HCT116 (cell line): ENCODE data around the gene MNT. TPM values are rescaled to one million over a fixed set of nuclear protein-coding genes. Genes with fewer than 3 reads are reported as not detected.

ENCODE experiments used
- ATAC-seq: fragments of 200-7000 bp; cut with Tn5 transposase; 2 replicates; pipeline ENCODE4 v1.9.1; 2020; ENCODE audit warnings: mild to moderate bottlenecking, moderate library complexity
- BruUV-seq: library from RNA; stranded (reverse); fragments of 400-500 nt; replicated peaks from 2 replicates; lab custom pipeline; 2021; lab: Mats Ljungman, UMichigan
- CTCF ChIA-PET: fragments of 300-600 bp; sonication (Branson Sonifier 250); formaldehyde crosslinking; loops from one replicate; lab custom pipeline; 2021; ENCODE audit warnings: antibody characterized with exemption; lab: Charles Lee
- POLR2A ChIA-PET: fragments of 300-600, 350-600 bp; sonication (Branson Sonifier 250); formaldehyde crosslinking; loops from one replicate; lab custom pipeline; 2021; ENCODE audit warnings: antibody characterized with exemption; lab: Charles Lee
- RAD21 ChIA-PET, 2 experiments: fragments of 300-600 bp; sonication (Branson Sonifier 250); formaldehyde crosslinking; loops; one replicate each; lab custom pipeline; 2023; ENCODE audit warnings: low total read pairs in 2 of 2; ENCODE audit not compliant: uncharacterized antibody in 2 of 2, unreplicated experiment in 2 of 2, low non-redundant PET in 1 of 2; lab: Charles Lee
- DNase-seq: peaks from one replicate; pipeline ENCODE4 v3.0.0-alpha.2; 2010; ENCODE audit warnings: low read depth, low spot score
- H2AFZ ChIP-seq: fragments of 200-600 bp; shearing (Covaris generic), sonication (generic); 2 replicates; pipeline ENCODE4 v1.6.1; 2017; ENCODE audit warnings: low read depth, mixed run types, mixed read lengths, antibody characterized with exemption, low read length; ENCODE audit not compliant: poor library complexity, severe bottlenecking
- H3K27ac ChIP-seq: 2 replicates; pipeline ENCODE4 v1.5.1; 2012; ENCODE audit warnings: low read depth, low read length
- H3K27me3 ChIP-seq: fragments of 200-600 bp; sonication (generic); 2 replicates; pipeline ENCODE4 v1.6.1; 2016; ENCODE audit warnings: mixed run types, low read length, mixed read lengths; ENCODE audit not compliant: insufficient read depth
- H3K36me3 ChIP-seq, 2 experiments: fragments of 200-500 bp in 1 of 2; fragments of 200-600 bp in 1 of 2; sonication (Bioruptor generic) in 1 of 2; sonication (generic) in 1 of 2; 2 replicates each; pipeline versions ENCODE4 v1.5.1 to v1.6.1; 2014 to 2016; ENCODE audit warnings: low read length in 2 of 2, inconsistent platforms in 1 of 2, mixed read lengths in 1 of 2, mixed run types in 1 of 2; ENCODE audit not compliant: insufficient read depth in 2 of 2, control insufficient read depth in 1 of 2
- H3K4me1 ChIP-seq, 2 experiments: fragments of 200-600 bp in 1 of 2; sonication (generic) in 1 of 2; 2 replicates each; pipeline versions ENCODE4 v1.5.1 to v1.6.1; 2012 to 2017; ENCODE audit warnings: low read length in 2 of 2, inconsistent platforms in 1 of 2, mild to moderate bottlenecking in 1 of 2, mixed read lengths in 1 of 2, mixed run types in 1 of 2, moderate library complexity in 1 of 2; ENCODE audit not compliant: insufficient read depth in 2 of 2, control insufficient read depth in 1 of 2
- H3K4me2 ChIP-seq: fragments of 200-600 bp; sonication (generic); 2 replicates; pipeline ENCODE4 v1.6.1; 2017; ENCODE audit warnings: mixed run types, low read length, mixed read lengths
- H3K4me3 ChIP-seq, 2 experiments: fragments of 200-600 bp in 1 of 2; sonication (generic) in 1 of 2; replicated peaks in 1 of 2; 2 replicates each; pipeline ENCODE4 v1.5.1; 2011 to 2016; ENCODE audit warnings: low read length in 2 of 2, control low read depth in 1 of 2, low read depth in 1 of 2, mild to moderate bottlenecking in 1 of 2, mixed read lengths in 1 of 2, mixed run types in 1 of 2
- H3K79me2 ChIP-seq: fragments of 200-600 bp; sonication (generic); 2 replicates; pipeline ENCODE4 v1.6.1; 2017; ENCODE audit warnings: mild to moderate bottlenecking, mixed run types, low read length, moderate library complexity, mixed read lengths; ENCODE audit not compliant: insufficient read depth
- H3K9ac ChIP-seq: fragments of 200-600 bp; sonication (generic); 2 replicates; pipeline ENCODE4 v1.6.1; 2016; ENCODE audit warnings: low read length, mixed read lengths
- H3K9me2 ChIP-seq: fragments of 200-600 bp; sonication (generic), shearing (Covaris generic); 2 replicates; pipeline ENCODE4 v1.6.1; 2017; ENCODE audit warnings: mixed run types, mild to moderate bottlenecking, moderate library complexity; ENCODE audit not compliant: insufficient read depth
- H3K9me3 ChIP-seq, 2 experiments: fragments of 200-500 bp in 1 of 2; fragments of 200-600 bp in 1 of 2; sonication (Bioruptor generic) in 1 of 2; sonication (generic) in 1 of 2; 2 replicates each; pipeline ENCODE4 v1.6.1; 2014 to 2017; ENCODE audit warnings: low read length in 2 of 2, mixed read lengths in 2 of 2, inconsistent platforms in 1 of 2, low read depth in 1 of 2, mild to moderate bottlenecking in 1 of 2, mixed run types in 1 of 2, moderate library complexity in 1 of 2; ENCODE audit not compliant: control insufficient read depth in 1 of 2, insufficient read depth in 1 of 2
- H4K20me1 ChIP-seq: fragments of 200-600 bp; sonication (generic), shearing (Covaris generic); 2 replicates; pipeline ENCODE4 v1.6.1; 2017; ENCODE audit warnings: mixed run types, mild to moderate bottlenecking, moderate library complexity; ENCODE audit not compliant: insufficient read depth
- CEBPB ChIP-seq: IDR thresholded peaks from 2 replicates; pipeline ENCODE4 v1.6.1; 2012; ENCODE audit warnings: low read depth
- ELF1 ChIP-seq: IDR thresholded peaks from 2 replicates; pipeline ENCODE4 v1.6.1; 2012; ENCODE audit warnings: low read depth, borderline replicate concordance
- JUND ChIP-seq: IDR thresholded peaks from 2 replicates; pipeline ENCODE4 v1.6.1; 2012
- POLR2A ChIP-seq: IDR thresholded peaks from 2 replicates; pipeline ENCODE4 v1.7.0; 2011; ENCODE audit warnings: borderline replicate concordance; ENCODE audit not compliant: insufficient read depth, insufficient read length; ENCODE audit errors: extremely low read depth
- POLR2AphosphoS5 ChIP-seq: IDR thresholded peaks from 2 replicates; pipeline ENCODE4 v1.6.1; 2011; ENCODE audit warnings: mild to moderate bottlenecking, low read depth, low read length, moderate library complexity
- SIN3A ChIP-seq: IDR thresholded peaks from 2 replicates; pipeline ENCODE4 v1.6.1; 2012; ENCODE audit warnings: low read depth
- YY1 ChIP-seq: IDR thresholded peaks from 2 replicates; pipeline ENCODE4 v1.6.1; 2011; ENCODE audit warnings: low read length, low read depth, moderate library complexity, mild to moderate bottlenecking; ENCODE audit not compliant: insufficient replicate concordance; ENCODE audit errors: extremely low read depth
- ZFX ChIP-seq: fragments of 450-650 bp; IDR thresholded peaks from 2 replicates; pipeline ENCODE4 v1.6.1; 2017
- ZNF274 ChIP-seq: fragments of 200-500 bp; sonication (Bioruptor generic); IDR thresholded peaks from 2 replicates; pipeline ENCODE4 v1.6.1; 2014; ENCODE audit warnings: mild to moderate bottlenecking, low read depth, low read length, inconsistent platforms
- intact Hi-C: fragments of 100-400 bp; cut with micrococcal nuclease; formaldehyde crosslinking; loops from 2 replicates; pipeline ENCODE4 v1.10.0; 2022
- total RNA-seq: library from RNA; stranded (reverse); gene quantifications from one replicate; pipeline ENCODE4 v1.2.1, GENCODE V29; 2021; ENCODE audit not compliant: unreplicated experiment
- TF ChIP-seq, protein P1 (sequence below): IDR thresholded peaks from 2 replicates; pipeline ENCODE4 v1.6.1; 2012
- TF ChIP-seq, protein P2 (sequence below): IDR thresholded peaks from 2 replicates; pipeline ENCODE4 v1.6.1; 2012; ENCODE audit warnings: low read depth

MNT gene
- total RNA-seq, 1 experiment from 2014 or later, result 37.0 TPM

DNA sequence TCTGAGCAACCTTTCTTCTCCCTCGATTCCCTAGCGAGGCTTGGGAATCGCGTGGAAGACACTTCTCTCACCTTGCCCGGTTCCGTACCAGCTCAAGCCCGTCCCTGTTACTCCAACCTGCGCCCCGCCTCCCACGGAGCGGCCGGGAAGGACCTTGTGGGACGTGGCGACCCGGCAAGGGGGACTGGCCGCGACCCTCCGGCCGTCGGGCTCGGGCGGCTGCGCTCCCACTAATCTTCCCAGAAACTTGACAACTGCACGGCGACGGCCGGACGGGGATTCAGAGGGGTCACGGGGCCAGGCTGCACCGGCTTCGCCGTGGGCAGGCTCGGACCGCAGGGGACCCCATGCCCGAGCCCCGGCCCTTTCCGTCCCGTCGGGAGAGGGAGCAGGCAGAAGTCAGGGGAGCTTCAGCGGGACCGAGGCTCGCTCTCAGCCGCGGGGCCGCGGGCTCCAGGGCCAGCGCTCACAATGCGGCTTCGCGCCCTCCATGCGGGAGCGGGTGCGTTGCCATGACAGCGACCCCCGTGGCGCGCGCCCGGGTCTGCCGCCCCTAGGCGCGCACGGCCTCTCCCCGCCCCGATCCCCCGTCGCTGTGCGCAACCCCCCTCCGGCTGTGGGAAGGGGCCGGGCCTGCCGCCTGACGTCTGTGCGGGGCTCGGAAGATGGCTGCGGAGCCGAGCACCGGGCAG is 63.9 kb downstream of the MNT start, which contains the start of gene SGSM2:
TSS of gene SGSM2 (plus strand) at position 650 of the 692 bp plus-strand sequence. CDS start 188 bp downstream, outside the sequence.
- Histone ChIP-seq H3K4me3 (peak within 1 kb of the TSS; percentile 82 to 99), H4K20me1 (peaks cover 16% of the 10 kb centered on the region; the same call in 1 of the 2 replicates), H3K79me2 (peaks cover 64% of the 10 kb centered on the region), H3K27me3 (no peaks in the 10 kb centered on the region), H2AFZ (peak within 1 kb of the TSS; percentile 61), H3K4me1 (peaks cover 2 to 29% of the 10 kb centered on the region in 2 experiments; a peak in 3 of 4 replicates), H3K36me3 (peaks cover 24 to 42% of the 10 kb centered on the region in 2 experiments), H3K9me3 (no peaks in the 10 kb centered on the region), H3K9me2 (no peaks in the 10 kb centered on the region), H3K4me2 (peak within 1 kb of the TSS; percentile 95), H3K27ac (peak within 1 kb of the TSS; percentile 86), H3K9ac (peak within 1 kb of the TSS; percentile 94)
- TSS peak; percentile 65 for BruUV-seq
- POLR2A ChIA-PET, result interaction anchor here (1.0 to 1.5 kb wide), 9 partner anchors 9 to 57 kb away, joined by 3 to 6 read pairs (median 4); partner anchors contain the start of genes SMG6 and SRR
- ATAC-seq (peak; percentile 68), DNase-seq (no peak)
- intact Hi-C loops, result loop anchor here (5.0 kb wide), 1 partner anchor 70 kb away; no protein-coding TSS in a partner anchor
- TF ChIP-seq ZFX, result peak; percentile 8; the same call in 1 of the 2 replicates
- peak; percentile 86 for TF ChIP-seq YY1
- TF ChIP-seq SIN3A, result no peak
- no peak for TF ChIP-seq ELF1
- RAD21 ChIA-PET, result interaction anchor here in 1 of 2 experiments (1.2 kb wide), 1 partner anchor 56 kb away, joined by 3 read pairs; no protein-coding TSS in a partner anchor
- CTCF ChIA-PET, result interaction anchor here (1.1 to 1.3 kb wide), 2 partner anchors 16 to 46 kb away, joined by 3 to 6 read pairs; no protein-coding TSS in a partner anchor

DNA sequence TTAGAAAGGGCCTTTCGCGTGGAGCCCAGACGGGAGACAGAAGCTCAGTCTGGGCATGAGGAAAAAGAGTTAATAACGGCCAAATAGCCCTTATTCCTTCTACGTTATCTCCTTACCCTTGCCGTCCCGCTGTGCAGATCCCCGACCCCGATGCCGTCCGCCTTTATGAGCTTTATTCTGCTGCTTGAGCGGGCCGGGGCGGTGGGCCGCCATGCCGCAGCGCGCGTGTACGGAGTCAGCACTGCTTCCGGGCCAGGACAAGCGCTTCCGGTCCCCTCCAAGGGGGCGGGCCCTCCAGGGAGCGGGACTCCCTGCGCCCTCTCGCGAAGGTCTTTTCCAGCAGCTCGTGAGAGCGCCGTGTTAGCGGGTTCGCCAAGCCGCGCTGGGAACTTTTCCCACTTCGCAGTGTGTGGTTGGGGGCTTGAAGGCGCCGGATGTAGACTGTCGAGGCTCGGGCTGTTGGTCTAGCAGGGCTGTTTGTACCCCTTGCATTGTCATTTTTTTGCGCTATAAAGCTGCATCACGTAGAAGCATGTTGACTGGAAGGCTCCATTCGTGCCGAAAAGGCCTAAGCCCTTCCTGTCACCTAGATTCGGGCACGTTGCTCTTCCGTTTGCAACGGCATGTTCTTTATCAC is 64.5 kb downstream of the MNT start, which contains the start of gene TSR1:
TSS of gene TSR1 (minus strand) at position 243 of the 637 bp plus-strand sequence. CDS start at position 213, 30 bp downstream.
- H3K4me2 ChIP-seq, result peak within 1 kb of the TSS; percentile 95
- H3K9ac ChIP-seq, result peak within 1 kb of the TSS; percentile 94
- DNase-seq (peak; percentile 74), ATAC-seq (peak; percentile 81)
- no peaks in the 10 kb centered on the region for H3K9me2 ChIP-seq
- peaks cover 20% of the 10 kb centered on the region; the same call in 1 of the 2 replicates for H4K20me1 ChIP-seq
- CTCF ChIA-PET, result interaction anchor here (0.6 to 1.3 kb wide), 7 partner anchors 16 to 278 kb away, joined by 3 to 6 read pairs (median 3); no protein-coding TSS in a partner anchor
- peaks cover 70% of the 10 kb centered on the region for H3K79me2 ChIP-seq
- H2AFZ ChIP-seq, result no peak within 1 kb of the TSS
- H3K36me3 ChIP-seq, result peaks cover 31 to 43% of the 10 kb centered on the region in 2 experiments
- intact Hi-C loops, result loop anchor here (5.0 kb wide), 1 partner anchor 71 kb away; no protein-coding TSS in a partner anchor
- H3K9me3 ChIP-seq, result no peaks in the 10 kb centered on the region
- POLR2A ChIA-PET, result interaction anchor here (0.9 to 1.5 kb wide), 10 partner anchors 10 to 71 kb away, joined by 3 to 6 read pairs (median 4); partner anchors contain the start of genes SMG6 and SRR
- H3K27ac ChIP-seq, result peak within 1 kb of the TSS; percentile 86
- no peaks in the 10 kb centered on the region for H3K27me3 ChIP-seq
- H3K4me3 ChIP-seq, result peak within 1 kb of the TSS; percentile 82 to 99
- RAD21 ChIA-PET, result interaction anchor here in 1 of 2 experiments (1.2 kb wide), 1 partner anchor 57 kb away, joined by 3 read pairs; no protein-coding TSS in a partner anchor
- no TSS peak for BruUV-seq
- peaks cover 2 to 29% of the 10 kb centered on the region in 2 experiments; a peak in 3 of 4 replicates for H3K4me1 ChIP-seq
- peak; percentile 94 for TF ChIP-seq YY1
- TF ChIP-seq, protein P1, sequence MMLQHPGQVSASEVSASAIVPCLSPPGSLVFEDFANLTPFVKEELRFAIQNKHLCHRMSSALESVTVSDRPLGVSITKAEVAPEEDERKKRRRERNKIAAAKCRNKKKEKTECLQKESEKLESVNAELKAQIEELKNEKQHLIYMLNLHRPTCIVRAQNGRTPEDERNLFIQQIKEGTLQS, result no peak
- TF ChIP-seq CEBPB, result no peak
- TF ChIP-seq POLR2A, result peak; percentile 96
- TF ChIP-seq, protein P2, sequence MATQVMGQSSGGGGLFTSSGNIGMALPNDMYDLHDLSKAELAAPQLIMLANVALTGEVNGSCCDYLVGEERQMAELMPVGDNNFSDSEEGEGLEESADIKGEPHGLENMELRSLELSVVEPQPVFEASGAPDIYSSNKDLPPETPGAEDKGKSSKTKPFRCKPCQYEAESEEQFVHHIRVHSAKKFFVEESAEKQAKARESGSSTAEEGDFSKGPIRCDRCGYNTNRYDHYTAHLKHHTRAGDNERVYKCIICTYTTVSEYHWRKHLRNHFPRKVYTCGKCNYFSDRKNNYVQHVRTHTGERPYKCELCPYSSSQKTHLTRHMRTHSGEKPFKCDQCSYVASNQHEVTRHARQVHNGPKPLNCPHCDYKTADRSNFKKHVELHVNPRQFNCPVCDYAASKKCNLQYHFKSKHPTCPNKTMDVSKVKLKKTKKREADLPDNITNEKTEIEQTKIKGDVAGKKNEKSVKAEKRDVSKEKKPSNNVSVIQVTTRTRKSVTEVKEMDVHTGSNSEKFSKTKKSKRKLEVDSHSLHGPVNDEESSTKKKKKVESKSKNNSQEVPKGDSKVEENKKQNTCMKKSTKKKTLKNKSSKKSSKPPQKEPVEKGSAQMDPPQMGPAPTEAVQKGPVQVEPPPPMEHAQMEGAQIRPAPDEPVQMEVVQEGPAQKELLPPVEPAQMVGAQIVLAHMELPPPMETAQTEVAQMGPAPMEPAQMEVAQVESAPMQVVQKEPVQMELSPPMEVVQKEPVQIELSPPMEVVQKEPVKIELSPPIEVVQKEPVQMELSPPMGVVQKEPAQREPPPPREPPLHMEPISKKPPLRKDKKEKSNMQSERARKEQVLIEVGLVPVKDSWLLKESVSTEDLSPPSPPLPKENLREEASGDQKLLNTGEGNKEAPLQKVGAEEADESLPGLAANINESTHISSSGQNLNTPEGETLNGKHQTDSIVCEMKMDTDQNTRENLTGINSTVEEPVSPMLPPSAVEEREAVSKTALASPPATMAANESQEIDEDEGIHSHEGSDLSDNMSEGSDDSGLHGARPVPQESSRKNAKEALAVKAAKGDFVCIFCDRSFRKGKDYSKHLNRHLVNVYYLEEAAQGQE, result no peak
- TF ChIP-seq POLR2AphosphoS5, result peak; percentile 94
- no peak for TF ChIP-seq ZNF274
- TF ChIP-seq JUND, result no peak
- TF ChIP-seq SIN3A, result peak; percentile 79; the same call in 1 of the 2 replicates
